Mucosa of stomach (tissue), 1 donor: ENCODE results near the gene ANKRD40CL.
"Not testable (repeated sequence)": the region's sequence is repeated elsewhere in the genome, so short reads cannot be mapped to it uniquely, and the experiment has no call there.

Source experiments
- H3K27me3 ChIP-seq: one replicate; pipeline ENCODE4 v1.7.0; 2013; ENCODE audit warnings: mild to moderate bottlenecking, low read length; ENCODE audit not compliant: control insufficient read depth, insufficient read depth
- H3K36me3 ChIP-seq: one replicate; pipeline ENCODE4 v1.7.0; 2013; ENCODE audit warnings: low read length; ENCODE audit not compliant: control insufficient read depth, insufficient read depth
- H3K4me1 ChIP-seq: one replicate; pipeline ENCODE4 v1.7.0; 2013; ENCODE audit warnings: mild to moderate bottlenecking, low read length; ENCODE audit not compliant: control insufficient read depth, insufficient read depth
- H3K4me3 ChIP-seq: one replicate; pipeline ENCODE4 v1.7.0; 2013; ENCODE audit warnings: low read length
- H3K9ac ChIP-seq: one replicate; pipeline ENCODE4 v1.7.0; 2013; ENCODE audit warnings: mild to moderate bottlenecking, low read length, moderate library complexity
- H3K9me3 ChIP-seq: one replicate; pipeline ENCODE4 v1.7.0; 2013; ENCODE audit warnings: mild to moderate bottlenecking, low read length, moderate library complexity; ENCODE audit not compliant: control insufficient read depth
- donor health status: Pancreatic carcinoma.

Gene ANKRD40CL

GRCh38 chr17:50767446-50767845 is at the start of gene ANKRD40CL:
Gene ANKRD40CL, minus strand, starts transcription at chr17:50767518. Its CDS starts 605 bp downstream, at chr17:50766913.
- Histone ChIP-seq H3K27me3 (no peaks in the 10 kb centered on the region), H3K9me3 (no peaks in the 10 kb centered on the region), H3K36me3 (no peaks in the 10 kb centered on the region), H3K4me3 (no peak within 1 kb of the TSS), H3K4me1 (peaks cover 51% of the 10 kb centered on the region), H3K9ac (peak within 1 kb of the TSS; percentile 13)

GRCh38 chr17:50816271-50816670 is 49.0 kb upstream of the ANKRD40CL start:
- no peak overlapping the region for H3K4me3 ChIP-seq
- peaks cover 9% of the 10 kb centered on the region for H3K4me1 ChIP-seq
- no peaks in the 10 kb centered on the region for H3K27me3 ChIP-seq
- H3K9me3 ChIP-seq: no peaks in the 10 kb centered on the region
- H3K9ac ChIP-seq: no peak overlapping the region
- H3K36me3 ChIP-seq: no peaks in the 10 kb centered on the region

- Histone ChIP-seq H3K9ac (no peak overlapping the region), H3K9me3 (no peaks in the 10 kb centered on the region), H3K27me3 (no peaks in the 10 kb centered on the region), H3K4me1 (peaks cover 9% of the 10 kb centered on the region), H3K4me3 (no peak overlapping the region), H3K36me3 (no peaks in the 10 kb centered on the region)
These were observed 48.1 kb upstream of the ANKRD40CL start for GRCh38 chr17:50815400-50815799.

- H3K27me3 ChIP-seq: no peaks in the 10 kb centered on the region
- no peak overlapping the region for H3K9ac ChIP-seq
- peaks cover 9% of the 10 kb centered on the region for H3K4me1 ChIP-seq
These were observed 46.3 kb upstream of the ANKRD40CL start for GRCh38 chr17:50813583-50813982.

GRCh38 chr17:50808888-50809287 is 41.6 kb upstream of the ANKRD40CL start:
- H3K27me3 ChIP-seq: no peaks in the 10 kb centered on the region
- no peaks in the 10 kb centered on the region for H3K9me3 ChIP-seq
- H3K36me3 ChIP-seq: no peaks in the 10 kb centered on the region
- no peak overlapping the region for H3K4me3 ChIP-seq
- H3K4me1 ChIP-seq: peaks cover 6% of the 10 kb centered on the region
- no peak overlapping the region for H3K9ac ChIP-seq

More at GRCh38 chr17:50813583-50813982, 46.3 kb upstream of the ANKRD40CL start:
- no peak overlapping the region for H3K4me3 ChIP-seq
- H3K9me3 ChIP-seq: no peaks in the 10 kb centered on the region
- H3K36me3 ChIP-seq: no peaks in the 10 kb centered on the region

GRCh38 chr17:50808413-50808812 is 41.1 kb upstream of the ANKRD40CL start:
- H3K27me3 ChIP-seq: no peaks in the 10 kb centered on the region
- H3K9me3 ChIP-seq: no peaks in the 10 kb centered on the region
- no peak overlapping the region for H3K9ac ChIP-seq
- peaks cover 6% of the 10 kb centered on the region for H3K4me1 ChIP-seq
- H3K4me3 ChIP-seq: no peak overlapping the region
- no peaks in the 10 kb centered on the region for H3K36me3 ChIP-seq

- H3K4me1 ChIP-seq: peaks cover 6% of the 10 kb centered on the region
- H3K4me3 ChIP-seq: no peak overlapping the region
- no peaks in the 10 kb centered on the region for H3K9me3 ChIP-seq
- H3K27me3 ChIP-seq: no peaks in the 10 kb centered on the region
- no peaks in the 10 kb centered on the region for H3K36me3 ChIP-seq
- no peak overlapping the region for H3K9ac ChIP-seq
These were observed 40.4 kb upstream of the ANKRD40CL start for GRCh38 chr17:50807675-50808074.

GRCh38 chr17:50807009-50807408 is 39.7 kb upstream of the ANKRD40CL start:
- H3K4me1 ChIP-seq: peaks cover 6% of the 10 kb centered on the region
- H3K27me3 ChIP-seq: no peaks in the 10 kb centered on the region
- H3K4me3 ChIP-seq: no peak overlapping the region
- H3K9me3 ChIP-seq: no peaks in the 10 kb centered on the region
- H3K9ac ChIP-seq: no peak overlapping the region
- no peaks in the 10 kb centered on the region for H3K36me3 ChIP-seq

- Histone ChIP-seq H3K4me3 (no peak overlapping the region), H3K9ac (no peak overlapping the region), H3K9me3 (no peaks in the 10 kb centered on the region), H3K27me3 (no peaks in the 10 kb centered on the region), H3K36me3 (no peaks in the 10 kb centered on the region), H3K4me1 (peaks cover 6% of the 10 kb centered on the region)
These were observed 38.9 kb upstream of the ANKRD40CL start for GRCh38 chr17:50806141-50806643.

GRCh38 chr17:50805486-50805885 is 38.2 kb upstream of the ANKRD40CL start:
- no peak overlapping the region for H3K9ac ChIP-seq
- H3K36me3 ChIP-seq: no peaks in the 10 kb centered on the region
- H3K4me3 ChIP-seq: no peak overlapping the region
- H3K4me1 ChIP-seq: peaks cover 6% of the 10 kb centered on the region
- no peaks in the 10 kb centered on the region for H3K9me3 ChIP-seq
- no peaks in the 10 kb centered on the region for H3K27me3 ChIP-seq

- not testable (repeated sequence) for H3K36me3 ChIP-seq, H3K4me1 ChIP-seq, H3K9me3 ChIP-seq, H3K4me3 ChIP-seq, H3K9ac ChIP-seq, H3K27me3 ChIP-seq
These were observed 37.6 kb upstream of the ANKRD40CL start for GRCh38 chr17:50804749-50805475.

GRCh38 chr17:50803676-50804075 is 36.4 kb upstream of the ANKRD40CL start:
- H3K4me1 ChIP-seq: peaks cover 6% of the 10 kb centered on the region
- no peaks in the 10 kb centered on the region for H3K9me3 ChIP-seq
- no peaks in the 10 kb centered on the region for H3K36me3 ChIP-seq
- H3K9ac ChIP-seq: no peak overlapping the region
- H3K4me3 ChIP-seq: no peak overlapping the region
- no peaks in the 10 kb centered on the region for H3K27me3 ChIP-seq
